Activated CD8-positive, alpha-beta memory T cell treated with anti-CD3 and anti-CD28 coated beads, Interleukin-2, amount 10 ng/mL, durations not matched to agents 7 days and 5 days (primary cell): ENCODE data around the gene RAB6B. TPM values are rescaled to one million over a fixed set of nuclear protein-coding genes. Genes with fewer than 3 reads are reported as not detected.

Experiments used
- ATAC-seq: fragments of 150-1000 bp; cut with Tn5 transposase; one replicate; pipeline ENCODE4 v1.10.0; 2021; ENCODE audit warnings: moderate library complexity
- CTCF ChIA-PET: fragments of 350-600 bp; sonication (Branson Sonifier 250); formaldehyde crosslinking; loops from one replicate; lab custom pipeline; 2021; ENCODE audit warnings: antibody characterized with exemption; lab: Charles Lee
- DNase-seq: peaks from one replicate; pipeline ENCODE4 v3.0.0-alpha.2; 2020
- H3K27ac Mint-ChIP-seq: one replicate; pipeline ENCODE4 v1.8.0; 2021; ENCODE audit warnings: mild to moderate bottlenecking, mixed read lengths
- H3K27me3 Mint-ChIP-seq: one replicate; pipeline ENCODE4 v1.8.0; 2021; ENCODE audit warnings: mixed read lengths
- H3K36me3 Mint-ChIP-seq: one replicate; pipeline ENCODE4 v1.8.0; 2021; ENCODE audit warnings: mild to moderate bottlenecking, mixed read lengths
- H3K4me1 Mint-ChIP-seq: one replicate; pipeline ENCODE4 v1.8.0; 2021; ENCODE audit warnings: mixed read lengths
- H3K4me3 Mint-ChIP-seq: one replicate; pipeline ENCODE4 v1.8.0; 2021; ENCODE audit warnings: mild to moderate bottlenecking, moderate library complexity, mixed read lengths
- H3K9me3 Mint-ChIP-seq: one replicate; pipeline ENCODE4 v1.8.0; 2022; ENCODE audit warnings: low read depth, mixed read lengths
- total RNA-seq, 2 experiments: library from RNA; stranded (reverse); gene quantifications; one replicate each; pipeline ENCODE4 v1.2.3, GENCODE V29; 2021

RAB6B gene
- total RNA-seq, 2 experiments from 2014 or later, result 1.0 to 1.3 TPM

DNA sequence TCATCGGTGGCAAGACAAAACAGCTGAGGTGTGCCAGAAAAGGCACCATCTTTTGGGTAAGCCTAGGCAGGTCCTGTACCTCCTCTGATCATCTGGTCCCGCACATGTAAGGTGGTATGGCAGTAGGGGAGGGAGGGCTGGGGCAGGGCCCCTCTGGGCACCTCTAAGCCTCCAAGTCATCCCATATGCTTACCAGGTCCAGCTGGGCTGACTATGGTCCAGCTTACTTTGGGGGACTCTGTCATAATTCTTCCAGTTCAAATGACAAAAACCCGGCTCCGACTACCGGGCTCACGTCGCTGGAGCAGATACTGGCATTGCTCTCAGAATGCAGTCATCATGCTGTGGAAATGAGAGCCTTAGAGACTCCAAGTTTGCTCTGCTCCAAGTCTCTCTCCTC lies 1.9 kb upstream of the RAB6B start:
- Mint-ChIP-seq H3K9me3 (peaks cover 3% of the 10 kb centered on the region), H3K4me1 (peaks cover 2% of the 10 kb centered on the region), H3K27ac (no peak overlapping the region), H3K4me3 (no peak overlapping the region), H3K27me3 (peaks cover 79% of the 10 kb centered on the region), H3K36me3 (no peaks in the 10 kb centered on the region)
- no peak for DNase-seq
- CTCF ChIA-PET, result interaction anchor here (1.3 kb wide), 1 partner anchor 32 kb away, joined by 3 read pairs; no protein-coding TSS in a partner anchor
- ATAC-seq, result no peak

DNA sequence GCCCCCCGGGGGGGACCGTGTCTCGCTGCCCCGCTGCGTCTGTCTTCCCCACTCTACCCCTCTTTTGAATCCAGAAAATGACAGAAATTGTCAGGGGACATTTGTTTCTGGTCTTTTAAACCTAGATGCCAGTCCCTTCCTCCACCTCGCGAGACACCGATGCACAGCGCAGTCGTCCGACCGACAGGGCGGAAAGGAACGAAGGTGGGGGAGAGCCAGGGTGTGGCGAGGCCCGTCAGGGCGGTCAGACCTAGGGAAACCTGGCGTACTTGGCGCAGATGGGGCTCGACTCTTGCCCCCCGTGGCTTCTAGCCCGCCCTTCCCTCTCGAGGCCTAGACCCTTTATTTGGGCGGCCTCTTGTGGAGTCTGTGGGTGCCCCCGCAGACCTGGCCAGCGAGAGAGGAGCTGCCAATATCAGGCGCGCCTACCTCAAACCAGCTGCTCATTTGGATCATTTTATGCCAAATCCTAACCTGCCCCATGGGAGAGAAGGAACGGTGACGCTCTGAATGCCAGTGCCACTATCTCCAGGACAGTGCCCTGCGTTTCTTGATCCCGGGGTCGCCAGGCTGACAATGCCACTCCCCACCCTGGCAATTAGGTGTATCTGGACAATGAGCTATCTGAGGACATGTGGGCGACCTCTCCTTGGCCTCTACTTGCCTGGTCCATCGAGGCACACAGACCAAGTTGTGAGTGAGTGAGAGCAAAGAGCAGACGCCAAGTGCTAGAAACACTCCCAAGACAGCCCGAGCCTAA lies 500 bp upstream of the RAB6B start:
- DNase-seq (no peak), ATAC-seq (peak; percentile 32)
- peaks cover 2% of the 10 kb centered on the region for H3K4me1 Mint-ChIP-seq
- CTCF ChIA-PET, result interaction anchor here (1.3 to 1.4 kb wide), 2 partner anchors 31 to 76 kb away, joined by 3 read pairs; no protein-coding TSS in a partner anchor
- no peaks in the 10 kb centered on the region for H3K9me3 Mint-ChIP-seq
- peaks cover 72% of the 10 kb centered on the region for H3K27me3 Mint-ChIP-seq
- H3K36me3 Mint-ChIP-seq, result no peaks in the 10 kb centered on the region
- peak overlapping the region; percentile 47 for H3K4me3 Mint-ChIP-seq
- no peak overlapping the region for H3K27ac Mint-ChIP-seq

DNA sequence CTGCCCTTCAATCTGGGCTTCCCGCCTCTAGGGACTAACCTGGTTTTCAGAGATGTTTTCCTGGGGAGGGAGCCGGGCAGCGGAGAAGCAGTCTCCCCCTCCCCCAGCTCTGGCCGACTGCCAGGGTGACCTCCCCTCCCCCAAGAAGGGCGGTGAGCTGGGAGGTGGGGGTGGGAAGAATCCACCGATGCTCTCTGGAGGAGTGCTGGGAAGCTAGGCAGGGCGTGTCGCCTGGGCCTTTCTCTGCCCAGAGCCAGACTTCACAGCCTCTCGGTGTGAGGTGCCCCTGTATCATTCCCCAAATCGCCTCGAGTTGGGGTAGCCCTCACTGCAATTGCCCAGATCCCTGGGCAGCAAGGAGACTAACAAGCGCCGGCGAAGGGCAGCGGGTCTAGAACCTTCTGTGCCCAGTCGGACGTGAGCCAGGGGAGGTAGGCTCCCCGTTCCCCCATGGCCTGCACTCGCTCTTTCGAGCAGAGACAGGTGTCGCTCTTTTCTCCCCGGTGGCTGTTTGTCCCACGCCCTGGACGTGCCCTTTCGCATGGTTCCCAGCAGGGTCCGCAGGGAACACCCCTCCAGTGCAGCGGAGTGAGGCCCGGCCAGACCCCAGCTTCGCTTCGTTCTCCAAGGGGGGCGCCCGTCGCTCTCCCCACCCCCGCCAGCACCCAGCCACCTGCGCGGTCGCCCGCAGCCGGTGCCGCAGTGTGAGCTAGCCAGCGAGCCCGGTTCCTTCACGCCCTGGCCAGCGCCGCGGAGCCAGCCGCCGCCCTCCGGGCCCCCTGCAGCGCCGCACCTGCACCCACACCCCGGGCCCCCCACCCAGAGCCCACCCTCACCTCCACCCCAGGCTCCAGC lies 1.1 kb downstream of the RAB6B start:
- DNase-seq (no peak), ATAC-seq (no peak)
- Mint-ChIP-seq H3K4me1 (peaks cover 2% of the 10 kb centered on the region), H3K9me3 (no peaks in the 10 kb centered on the region), H3K4me3 (no peak overlapping the region), H3K36me3 (no peaks in the 10 kb centered on the region), H3K27me3 (peaks cover 60% of the 10 kb centered on the region), H3K27ac (no peak overlapping the region)
- CTCF ChIA-PET, result no interaction called here

DNA sequence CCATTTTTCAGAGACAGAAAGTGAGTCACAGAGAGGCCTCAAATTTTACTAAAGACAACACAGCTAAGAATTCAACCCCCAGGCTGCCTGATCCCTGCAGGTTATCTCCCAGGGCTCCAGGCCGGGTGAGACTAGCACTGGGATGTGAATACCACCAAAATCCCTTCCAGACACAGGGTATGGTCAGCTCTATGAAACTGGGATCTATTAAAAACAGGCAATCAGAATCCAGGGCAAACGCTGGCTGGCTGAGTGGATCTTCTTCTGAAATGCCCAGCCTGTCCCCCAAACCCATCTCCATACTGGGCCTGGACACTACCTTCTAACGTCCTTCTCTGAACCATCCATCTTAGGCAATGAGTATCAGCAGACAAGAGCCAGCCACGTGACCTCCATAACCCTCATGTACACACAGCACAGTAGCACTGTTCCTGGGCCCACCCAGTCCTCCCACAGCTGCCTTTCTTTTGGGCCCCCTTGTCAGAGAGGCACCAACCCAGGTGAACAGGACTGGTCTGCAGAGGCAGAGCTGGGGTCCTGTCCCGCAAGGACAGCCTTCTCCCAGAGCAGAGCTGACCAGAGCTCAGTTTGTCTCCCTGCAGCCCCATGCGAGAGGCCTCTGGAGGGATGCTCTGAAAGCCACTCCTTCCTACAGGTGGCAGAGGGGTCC lies 1.9 kb downstream of the RAB6B start:
- DNase-seq, result no peak
- no peak overlapping the region for H3K27ac Mint-ChIP-seq
- peaks cover 56% of the 10 kb centered on the region for H3K27me3 Mint-ChIP-seq
- no peaks in the 10 kb centered on the region for H3K9me3 Mint-ChIP-seq
- no peak for ATAC-seq
- H3K36me3 Mint-ChIP-seq, result no peaks in the 10 kb centered on the region
- H3K4me1 Mint-ChIP-seq, result peaks cover 2% of the 10 kb centered on the region
- H3K4me3 Mint-ChIP-seq, result no peak overlapping the region
- CTCF ChIA-PET, result no interaction called here

DNA sequence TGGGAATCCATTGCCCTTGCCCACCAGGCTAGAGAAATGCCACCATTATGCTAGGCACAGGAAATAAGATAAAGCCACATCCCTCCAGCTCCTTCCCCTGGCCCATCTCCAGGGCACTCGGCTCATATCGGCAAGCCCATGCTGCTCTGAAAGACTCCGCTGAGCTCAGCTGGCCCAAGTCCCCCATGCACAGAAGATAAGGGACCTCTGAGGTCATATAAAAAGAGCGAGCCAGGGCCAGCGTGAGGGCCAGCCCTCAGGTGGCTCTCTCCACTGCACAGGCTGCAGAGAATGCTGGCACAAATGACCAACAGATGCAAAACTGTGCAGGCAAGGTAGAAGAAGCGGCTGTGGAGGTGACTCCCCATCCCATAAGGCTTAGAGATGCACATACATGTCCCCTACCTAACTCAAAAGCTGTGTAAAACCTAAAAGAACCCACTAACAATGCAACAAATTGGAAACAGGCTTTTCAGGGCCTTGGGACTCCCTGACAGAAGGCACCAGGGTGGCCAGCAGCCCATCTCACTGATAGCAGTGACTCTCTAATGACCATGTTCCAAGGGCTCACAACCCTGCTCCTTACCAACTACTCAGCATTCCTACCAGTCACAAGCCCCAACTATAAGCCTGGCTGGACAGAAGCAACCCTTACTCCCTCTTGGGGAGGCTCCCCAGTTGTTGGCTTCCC lies 3.0 kb downstream of the RAB6B start:
- peaks cover 50% of the 10 kb centered on the region for H3K27me3 Mint-ChIP-seq
- ATAC-seq, result no peak
- H3K4me3 Mint-ChIP-seq, result no peak overlapping the region
- CTCF ChIA-PET, result no interaction called here
- no peak for DNase-seq
- no peaks in the 10 kb centered on the region for H3K9me3 Mint-ChIP-seq
- no peaks in the 10 kb centered on the region for H3K36me3 Mint-ChIP-seq
- peaks cover 2% of the 10 kb centered on the region for H3K4me1 Mint-ChIP-seq
- H3K27ac Mint-ChIP-seq, result no peak overlapping the region

DNA sequence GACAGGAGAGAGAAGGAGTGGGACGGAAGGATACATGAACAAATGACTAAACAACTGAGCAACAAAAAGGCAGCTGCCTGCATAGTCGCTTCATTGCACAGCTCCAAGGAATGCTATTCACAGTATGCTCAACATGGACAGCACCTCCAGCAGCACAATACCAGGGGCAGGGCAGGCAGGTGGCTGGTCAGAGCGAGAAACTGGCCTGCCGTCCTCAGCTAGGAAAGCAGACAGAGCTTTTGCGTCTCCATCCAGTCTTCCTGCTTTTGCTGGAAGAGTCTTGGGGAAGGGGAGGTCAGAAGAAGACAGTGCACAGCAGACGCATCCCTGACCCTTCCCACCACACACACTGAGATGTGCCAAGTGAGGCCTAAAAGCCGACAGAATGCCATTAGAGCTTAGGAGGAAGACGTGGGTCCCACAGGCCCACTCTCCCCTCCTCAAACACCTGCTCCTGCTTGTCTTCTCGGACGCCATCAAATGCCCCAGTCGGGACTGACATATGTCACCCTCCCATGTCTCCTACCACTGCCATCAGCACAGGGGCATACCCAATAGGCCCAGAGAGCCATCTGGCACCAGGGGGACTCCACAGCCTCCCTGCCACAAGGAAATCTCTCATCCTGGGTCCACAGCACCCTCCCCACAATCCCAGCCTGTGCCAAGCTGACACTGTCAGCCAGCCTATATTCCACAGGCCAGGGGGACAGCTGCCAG lies 3.9 kb downstream of the RAB6B start:
- Mint-ChIP-seq H3K4me1 (peaks cover 2% of the 10 kb centered on the region), H3K4me3 (no peak overlapping the region), H3K27ac (no peak overlapping the region), H3K27me3 (peaks cover 41% of the 10 kb centered on the region), H3K9me3 (no peaks in the 10 kb centered on the region), H3K36me3 (no peaks in the 10 kb centered on the region)
- DNase-seq (no peak), ATAC-seq (no peak)
- CTCF ChIA-PET, result no interaction called here

DNA sequence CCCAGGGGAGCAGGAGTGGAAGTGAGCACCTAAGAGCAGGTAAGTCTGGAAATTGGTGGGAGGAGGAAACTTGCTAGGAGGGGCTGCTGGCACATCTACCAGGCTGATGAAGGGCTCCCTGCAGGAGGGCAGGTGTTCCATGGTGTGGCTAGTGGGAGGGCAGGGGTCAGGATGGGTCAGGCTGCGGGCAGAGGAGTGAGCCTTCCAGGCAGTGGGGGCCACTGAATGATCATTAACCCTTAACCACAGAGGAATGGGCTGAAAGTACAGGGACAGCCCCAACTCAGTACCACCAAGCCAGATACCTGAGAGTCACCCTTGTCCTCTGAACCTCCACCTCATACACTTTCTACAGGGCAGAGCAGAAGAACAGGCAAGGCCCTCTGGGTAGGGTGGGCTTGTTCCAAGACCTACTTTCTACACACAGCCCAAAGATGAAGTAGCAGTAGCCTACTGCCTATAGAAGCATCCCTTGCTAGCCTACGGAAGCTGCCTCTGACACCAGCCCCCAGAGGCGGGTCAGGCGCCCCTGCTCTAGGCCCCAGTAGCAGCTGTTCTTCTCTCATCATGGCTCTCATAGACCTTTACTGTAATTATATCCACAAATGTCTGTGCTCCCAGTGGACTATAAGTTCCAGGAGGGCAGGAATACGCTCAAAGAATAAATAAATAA lies 4.6 kb downstream of the RAB6B start:
- Mint-ChIP-seq H3K9me3 (no peaks in the 10 kb centered on the region), H3K4me1 (no peaks in the 10 kb centered on the region), H3K27ac (no peak overlapping the region), H3K4me3 (no peak overlapping the region), H3K27me3 (peaks cover 34% of the 10 kb centered on the region), H3K36me3 (no peaks in the 10 kb centered on the region)
- no peak for ATAC-seq
- no peak for DNase-seq
- CTCF ChIA-PET, result no interaction called here

DNA sequence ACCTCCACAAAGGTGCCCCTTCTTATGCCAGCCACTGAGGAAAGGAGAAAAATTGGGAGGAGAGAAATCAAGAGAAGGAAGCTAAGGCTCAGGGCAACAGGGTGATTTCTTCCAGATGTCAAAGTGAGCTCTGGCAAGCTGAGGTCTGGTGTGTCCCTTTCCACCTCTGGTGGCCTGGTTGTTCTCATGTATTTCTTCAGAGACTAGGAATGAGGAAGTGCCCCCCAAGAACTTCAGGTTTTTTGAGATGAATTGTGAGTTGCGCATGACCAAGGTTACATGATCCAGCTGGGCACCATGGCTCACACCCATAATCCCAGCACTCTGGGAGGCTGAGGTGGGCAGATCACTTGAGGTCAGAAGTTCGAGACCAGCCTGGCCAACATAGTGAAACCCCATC lies 5.6 kb downstream of the RAB6B start:
- Mint-ChIP-seq H3K36me3 (no peaks in the 10 kb centered on the region), H3K4me1 (no peaks in the 10 kb centered on the region), H3K27ac (no peak overlapping the region), H3K9me3 (no peaks in the 10 kb centered on the region), H3K4me3 (no peak overlapping the region), H3K27me3 (peaks cover 28% of the 10 kb centered on the region)
- CTCF ChIA-PET, result no interaction called here
- ATAC-seq (no peak), DNase-seq (no peak)

DNA sequence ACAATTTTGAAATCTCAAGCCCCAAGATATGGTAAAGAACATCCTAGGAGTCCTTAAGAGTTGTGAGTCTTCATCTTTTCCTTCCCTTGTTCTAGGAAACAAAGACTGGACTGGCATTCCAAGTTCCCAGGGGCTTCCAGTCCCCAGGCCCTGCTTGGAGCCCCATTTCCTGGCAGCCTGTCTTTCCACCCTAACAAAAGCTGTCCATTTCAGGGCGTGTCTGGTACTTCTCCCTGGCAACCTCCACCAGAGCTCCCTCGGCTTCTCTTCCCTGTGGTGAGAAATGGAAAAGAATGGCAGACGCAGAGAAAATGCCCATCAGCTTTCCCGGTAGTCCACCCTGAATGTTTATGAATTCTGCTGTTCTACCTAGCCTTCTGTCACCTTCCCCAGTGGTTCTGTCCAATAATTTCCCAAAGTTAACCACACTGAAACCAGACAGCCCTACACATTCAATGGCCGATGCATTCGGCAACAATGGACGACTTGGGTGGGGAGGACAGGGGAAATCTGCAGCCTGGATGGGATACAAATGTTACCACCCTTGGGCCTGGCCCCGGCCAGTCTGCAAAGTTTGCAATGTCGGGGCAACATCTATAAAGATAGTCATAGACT lies 6.8 kb downstream of the RAB6B start:
- ATAC-seq (no peak), DNase-seq (no peak)
- CTCF ChIA-PET, result no interaction called here
- Mint-ChIP-seq H3K9me3 (no peaks in the 10 kb centered on the region), H3K36me3 (no peaks in the 10 kb centered on the region), H3K4me1 (no peaks in the 10 kb centered on the region), H3K4me3 (no peak overlapping the region), H3K27me3 (peaks cover 21% of the 10 kb centered on the region), H3K27ac (no peak overlapping the region)

DNA sequence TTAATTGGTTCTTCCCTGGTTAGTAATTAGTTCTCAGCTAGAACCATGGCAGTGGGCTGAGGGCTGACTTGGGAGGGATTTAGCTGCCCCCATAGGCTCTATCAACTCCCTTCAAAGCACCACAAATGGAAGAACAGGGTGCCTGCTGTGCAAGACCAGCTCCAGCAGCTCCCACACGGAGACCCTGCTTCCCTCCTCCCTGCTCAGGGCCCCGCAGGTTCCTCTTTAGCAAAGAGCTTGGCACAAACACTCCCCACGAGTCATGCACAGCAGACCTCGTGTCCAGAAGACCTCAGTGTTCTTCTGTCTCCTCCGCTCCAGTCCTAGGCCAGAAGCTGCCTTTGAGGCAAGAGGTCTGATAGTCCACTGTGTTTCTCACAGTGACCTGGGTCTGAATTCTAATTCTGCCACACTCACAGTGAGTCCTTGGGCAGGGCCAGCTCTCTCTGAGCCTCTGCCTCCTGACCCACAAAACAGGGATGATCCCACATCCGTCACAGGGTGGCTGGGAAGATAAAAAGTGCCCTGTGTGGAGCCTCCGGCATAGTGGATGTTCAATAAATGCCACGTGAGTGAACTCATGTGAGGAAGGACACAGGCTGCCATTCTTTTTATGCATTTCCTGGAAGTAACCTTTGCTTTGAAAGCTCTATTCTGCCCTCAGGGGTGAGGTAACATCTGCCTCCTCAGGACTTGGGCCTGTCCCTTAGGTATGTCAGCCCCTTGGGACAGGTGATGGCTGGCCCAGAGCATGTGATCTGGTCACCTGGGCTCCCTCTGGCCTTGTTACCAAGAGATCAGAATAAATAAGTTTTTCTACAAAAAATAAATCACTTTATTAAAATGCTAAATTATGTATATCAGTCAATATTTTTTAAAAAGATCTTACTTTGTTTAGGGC lies 7.6 kb downstream of the RAB6B start:
- peaks cover 14% of the 10 kb centered on the region for H3K27me3 Mint-ChIP-seq
- no peaks in the 10 kb centered on the region for H3K36me3 Mint-ChIP-seq
- CTCF ChIA-PET, result no interaction called here
- DNase-seq, result no peak
- H3K27ac Mint-ChIP-seq, result no peak overlapping the region
- no peak for ATAC-seq
- H3K4me3 Mint-ChIP-seq, result no peak overlapping the region
- H3K4me1 Mint-ChIP-seq, result no peaks in the 10 kb centered on the region
- H3K9me3 Mint-ChIP-seq, result no peaks in the 10 kb centered on the region

DNA sequence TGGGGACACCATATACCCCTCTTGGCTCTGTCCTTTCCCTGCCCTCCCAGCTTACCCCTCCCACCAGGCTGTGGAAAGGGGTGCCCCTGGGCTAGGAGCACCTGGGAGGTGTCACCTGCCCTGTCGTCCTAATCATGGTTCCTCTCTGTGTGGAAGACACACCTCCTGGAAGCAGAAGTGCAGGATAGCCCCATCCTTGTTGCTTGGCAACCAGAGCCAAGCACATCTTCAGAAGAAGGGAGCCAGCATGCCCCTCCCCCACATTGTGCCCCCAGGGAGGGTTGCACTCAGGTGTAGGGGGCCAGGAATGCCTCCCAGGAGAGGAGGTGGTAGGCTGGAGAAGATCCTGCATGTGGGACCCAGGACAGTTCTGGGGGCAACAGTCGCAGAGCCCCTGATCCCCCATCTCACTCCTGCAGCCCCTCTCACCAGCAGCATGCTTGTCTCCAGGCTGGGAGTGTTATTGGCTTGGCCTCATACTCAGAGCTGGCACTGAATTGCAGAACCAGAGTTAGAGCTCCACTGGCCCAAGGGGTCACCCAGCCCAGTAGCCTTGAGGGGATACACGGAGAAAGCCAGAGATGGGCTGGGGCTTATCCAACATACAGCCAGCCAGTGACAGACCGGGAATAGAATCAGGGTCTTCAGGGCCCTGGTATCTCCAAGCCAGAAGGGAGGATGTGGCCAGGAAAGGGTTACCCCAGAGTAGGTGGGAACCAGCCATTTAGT lies 8.4 kb downstream of the RAB6B start:
- no peaks in the 10 kb centered on the region for H3K36me3 Mint-ChIP-seq
- no peak overlapping the region for H3K27ac Mint-ChIP-seq
- DNase-seq (no peak), ATAC-seq (no peak)
- H3K4me3 Mint-ChIP-seq, result no peak overlapping the region
- H3K27me3 Mint-ChIP-seq, result peaks cover 7% of the 10 kb centered on the region
- peaks cover 8% of the 10 kb centered on the region for H3K4me1 Mint-ChIP-seq
- CTCF ChIA-PET, result no interaction called here
- no peaks in the 10 kb centered on the region for H3K9me3 Mint-ChIP-seq
